Neutrophil (primary cell): ENCODE data around the gene PITPNC1.

Experiments
- H3K27ac ChIP-seq: fragments of 200-600 bp; sonication (generic); 2 replicates; pipeline ENCODE4 v1.5.1; 2016; ENCODE audit warnings: mild to moderate bottlenecking, moderate library complexity
- H3K27me3 ChIP-seq: fragments of 200-600 bp; sonication (generic); 2 replicates; pipeline ENCODE4 v1.6.0; 2016; ENCODE audit warnings: mild to moderate bottlenecking
- H3K36me3 ChIP-seq: fragments of 200-600 bp; sonication (generic); 2 replicates; pipeline ENCODE4 v1.5.1; 2017
- H3K4me1 ChIP-seq, 2 experiments: fragments of 200-600 bp in 1 of 2; sonication (generic) in 1 of 2; 1 replicate in 1 of 2; 2 replicates in 1 of 2; pipeline versions ENCODE4 v1.5.1 to v1.6.1; 2013 to 2016; ENCODE audit warnings: low read depth in 1 of 2, low read length in 1 of 2, mild to moderate bottlenecking in 1 of 2, moderate library complexity in 1 of 2; ENCODE audit not compliant: control insufficient read depth in 1 of 2, insufficient read depth in 1 of 2
- H3K4me3 ChIP-seq, 2 experiments: fragments of 200-600 bp in 1 of 2; sonication (generic) in 1 of 2; 1 replicate in 1 of 2; 2 replicates in 1 of 2; pipeline ENCODE4 v1.5.1; 2013 to 2016; ENCODE audit warnings: low read depth in 1 of 2, low read length in 1 of 2, mild to moderate bottlenecking in 1 of 2, moderate library complexity in 1 of 2
- H3K9me3 ChIP-seq: fragments of 200-600 bp; sonication (generic); 2 replicates; pipeline ENCODE4 v1.5.1; 2016
- CTCF ChIP-seq: fragments of 200-600 bp; sonication (generic); IDR thresholded peaks from 2 replicates; pipeline ENCODE4 v1.5.1; 2016; ENCODE audit warnings: antibody characterized with exemption

Gene PITPNC1

GRCh38 chr17:67448449-67448848 is 71.4 kb downstream of the PITPNC1 start:
- no peaks in the 10 kb centered on the region for H3K9me3 ChIP-seq
- H3K4me3 ChIP-seq: no peak overlapping the region
- H3K27ac ChIP-seq: no peak overlapping the region
- no peaks in the 10 kb centered on the region for H3K27me3 ChIP-seq
- no peak for TF ChIP-seq CTCF
- H3K36me3 ChIP-seq: no peaks in the 10 kb centered on the region
- peaks cover 0 to 3% of the 10 kb centered on the region in 2 experiments for H3K4me1 ChIP-seq

- no peaks in the 10 kb centered on the region for H3K9me3 ChIP-seq
- no peaks in the 10 kb centered on the region for H3K27me3 ChIP-seq
- H3K27ac ChIP-seq: no peak overlapping the region
- peaks cover 0 to 3% of the 10 kb centered on the region in 2 experiments for H3K4me1 ChIP-seq
- no peak overlapping the region for H3K4me3 ChIP-seq
- H3K36me3 ChIP-seq: no peaks in the 10 kb centered on the region
- no peak for TF ChIP-seq CTCF
Measured at GRCh38 chr17:67449065-67449464, 72.0 kb downstream of the PITPNC1 start.

GRCh38 chr17:67449845-67450755 is 73.0 kb downstream of the PITPNC1 start:
- Histone ChIP-seq H3K4me1 (peaks cover 0 to 3% of the 10 kb centered on the region in 2 experiments), H3K4me3 (no peak overlapping the region), H3K9me3 (no peaks in the 10 kb centered on the region), H3K36me3 (no peaks in the 10 kb centered on the region), H3K27me3 (no peaks in the 10 kb centered on the region), H3K27ac (no peak overlapping the region)
- no peak for TF ChIP-seq CTCF

GRCh38 chr17:67452681-67453554 is 75.8 kb downstream of the PITPNC1 start:
- Histone ChIP-seq H3K4me3 (no peak overlapping the region), H3K4me1 (no peaks in the 10 kb centered on the region), H3K36me3 (no peaks in the 10 kb centered on the region), H3K9me3 (no peaks in the 10 kb centered on the region), H3K27me3 (no peaks in the 10 kb centered on the region), H3K27ac (no peak overlapping the region)
- TF ChIP-seq CTCF: no peak

- TF ChIP-seq CTCF: no peak
- Histone ChIP-seq H3K4me3 (no peak overlapping the region), H3K27ac (no peak overlapping the region), H3K4me1 (no peaks in the 10 kb centered on the region), H3K36me3 (no peaks in the 10 kb centered on the region), H3K9me3 (no peaks in the 10 kb centered on the region), H3K27me3 (no peaks in the 10 kb centered on the region)
Measured at GRCh38 chr17:67456103-67456502, 79.0 kb downstream of the PITPNC1 start.
